Testis (tissue), 3 donors: Measurements from ENCODE around the gene GJA10. TPM values are rescaled to one million over a fixed set of nuclear protein-coding genes. Genes with fewer than 3 reads are reported as not detected.

Experiments
- DNase-seq: peaks from one replicate; pipeline ENCODE4 v3.0.0-alpha.2; 2019
- H3K27ac ChIP-seq, 2 donors: fragments of 200-600 bp; sonication (generic); one replicate each; pipeline ENCODE4 v1.5.1; 2019
- H3K27me3 ChIP-seq: fragments of 200-600 bp; sonication (generic); one replicate; pipeline ENCODE4 v1.5.1; 2019
- H3K36me3 ChIP-seq: fragments of 200-600 bp; sonication (generic); one replicate; pipeline ENCODE4 v1.5.1; 2017; ENCODE audit warnings: low read depth; ENCODE audit errors: missing control alignments
- H3K4me1 ChIP-seq: fragments of 200-600 bp; sonication (generic); one replicate; pipeline ENCODE4 v1.5.1; 2019
- H3K4me3 ChIP-seq, 2 donors: fragments of 200-600 bp; sonication (generic); one replicate each; pipeline ENCODE4 v1.5.1; 2017 to 2019
- H3K9me3 ChIP-seq: fragments of 200-600 bp; sonication (generic); one replicate; pipeline ENCODE4 v1.5.1; 2017
- POLR2A ChIP-seq: fragments of 450-650 bp; IDR thresholded peaks from one replicate; pipeline ENCODE4 v1.6.1; 2017; ENCODE audit warnings: antibody characterized with exemption, mild to moderate bottlenecking, moderate library complexity
- WGBS, 2 donors: methylation state at CpG; one replicate each; pipeline ENCODE4 v1.1.5; 2018; 5-methylcytosine and 5-hydroxymethylcytosine counted together
- intact Hi-C: fragments of 100-400 bp; cut with DNase I; formaldehyde crosslinking; loops from one replicate; pipeline ENCODE4 v1.15.1; 2023; ENCODE audit warnings: low total_unique reads
- polyA plus RNA-seq: library from polyadenylated mRNA; stranded (reverse); fragments of 350-450 nt; fragmentation: Illumina TruSeq; extraction: RNeasy Lipid Tissue Mini Kit (QIAGEN cat#74804); gene quantifications from one replicate; pipeline ENCODE4 v1.2.3, GENCODE V29; 2014; ENCODE audit warnings: low read depth, low replicate concordance; ENCODE audit not compliant: insufficient read depth
- total RNA-seq, 2 donors: library from RNA; depleted of rRNA; stranded (reverse); fragments of >200 nt; gene quantifications; one replicate each; pipeline ENCODE4 v1.2.3, GENCODE V29; 2016
- TF ChIP-seq, protein P1 (sequence below), 3 experiments: fragments of 450-650 bp in 2 of 3; fragments of 200-600 bp in 1 of 3; sonication (generic) in 1 of 3; IDR thresholded peaks; one replicate each; pipeline ENCODE4 v1.5.1; 2016 to 2019; ENCODE audit warnings: antibody characterized with exemption in 3 of 3, mild to moderate bottlenecking in 2 of 3, moderate library complexity in 1 of 3

Gene GJA10
- total and polyA plus RNA-seq, 3 donors from 2014 or later, result 0.19 TPM; not detected in 2

DNA sequence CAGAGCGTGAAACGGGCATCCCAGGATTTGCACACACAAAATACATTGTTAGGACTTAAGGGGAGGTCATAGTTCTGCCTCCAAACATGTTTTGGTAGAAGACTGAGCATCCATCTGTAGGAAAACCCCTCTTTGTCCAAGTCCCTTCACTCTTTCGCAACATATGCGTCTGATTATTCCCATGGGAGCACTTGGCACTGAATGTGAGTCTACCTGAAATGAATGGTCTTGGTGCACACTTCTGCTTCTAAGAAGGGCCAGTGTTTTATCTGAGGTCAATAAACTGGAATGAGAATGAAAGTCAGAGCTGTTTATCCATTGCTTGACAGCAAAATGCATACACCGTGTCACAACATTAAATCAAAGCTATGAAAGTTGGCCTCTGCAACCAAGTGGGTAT, 33.0 kb downstream of the GJA10 start:
- H3K36me3 ChIP-seq, result no peaks in the 10 kb centered on the region
- no peak for TF ChIP-seq POLR2A
- TF ChIP-seq, protein P1, sequence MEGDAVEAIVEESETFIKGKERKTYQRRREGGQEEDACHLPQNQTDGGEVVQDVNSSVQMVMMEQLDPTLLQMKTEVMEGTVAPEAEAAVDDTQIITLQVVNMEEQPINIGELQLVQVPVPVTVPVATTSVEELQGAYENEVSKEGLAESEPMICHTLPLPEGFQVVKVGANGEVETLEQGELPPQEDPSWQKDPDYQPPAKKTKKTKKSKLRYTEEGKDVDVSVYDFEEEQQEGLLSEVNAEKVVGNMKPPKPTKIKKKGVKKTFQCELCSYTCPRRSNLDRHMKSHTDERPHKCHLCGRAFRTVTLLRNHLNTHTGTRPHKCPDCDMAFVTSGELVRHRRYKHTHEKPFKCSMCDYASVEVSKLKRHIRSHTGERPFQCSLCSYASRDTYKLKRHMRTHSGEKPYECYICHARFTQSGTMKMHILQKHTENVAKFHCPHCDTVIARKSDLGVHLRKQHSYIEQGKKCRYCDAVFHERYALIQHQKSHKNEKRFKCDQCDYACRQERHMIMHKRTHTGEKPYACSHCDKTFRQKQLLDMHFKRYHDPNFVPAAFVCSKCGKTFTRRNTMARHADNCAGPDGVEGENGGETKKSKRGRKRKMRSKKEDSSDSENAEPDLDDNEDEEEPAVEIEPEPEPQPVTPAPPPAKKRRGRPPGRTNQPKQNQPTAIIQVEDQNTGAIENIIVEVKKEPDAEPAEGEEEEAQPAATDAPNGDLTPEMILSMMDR (IDR thresholded peaks at IDR 0.05), result no peak
- no peak for DNase-seq
- H3K4me3 ChIP-seq, result no peak overlapping the region
- no peak overlapping the region for H3K27ac ChIP-seq
- H3K27me3 ChIP-seq, result no peaks in the 10 kb centered on the region
- intact Hi-C loops, result no loop called here
- 94 to 95% methylated on average over 5 of the region's 5 CpGs for WGBS, 2 donors
- no peaks in the 10 kb centered on the region for H3K9me3 ChIP-seq
- H3K4me1 ChIP-seq, result no peaks in the 10 kb centered on the region

DNA sequence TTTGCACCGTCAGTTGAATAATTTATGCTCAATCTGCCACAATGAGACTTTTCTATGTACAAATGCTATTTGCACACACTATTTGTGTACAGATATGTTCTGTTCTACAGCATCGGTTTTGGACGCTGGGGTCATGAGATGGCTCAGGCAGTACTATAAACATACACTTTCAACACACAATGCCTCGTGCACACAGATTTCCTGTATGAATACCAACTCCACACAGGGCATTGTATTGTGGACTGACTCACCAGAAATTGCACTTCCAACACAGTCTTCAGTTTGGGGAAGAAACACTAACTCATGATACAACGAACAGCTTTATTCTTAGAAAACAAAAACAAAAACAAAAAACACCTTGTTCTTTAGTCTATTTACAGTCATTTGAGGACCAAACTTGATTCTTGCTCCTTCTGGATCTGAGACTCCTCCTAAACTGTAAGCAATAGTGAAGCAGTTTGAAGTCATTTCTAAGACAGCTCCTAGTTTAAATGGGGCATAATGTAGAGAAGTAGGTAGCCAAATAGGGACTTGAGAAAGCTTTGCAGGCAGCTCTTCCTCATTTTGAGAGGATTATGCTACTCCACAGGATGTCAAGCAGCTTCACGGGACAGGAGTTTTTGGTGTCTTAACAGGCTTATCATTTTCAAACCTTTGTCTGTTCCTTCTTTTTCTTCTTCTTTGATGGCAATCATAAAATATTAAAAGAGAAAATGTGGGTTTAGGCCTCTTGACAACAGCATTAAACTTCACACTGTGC, 33.7 kb downstream of the GJA10 start:
- WGBS, 2 donors, result 82 to 83% methylated on average over 6 of the region's 6 CpGs
- H3K9me3 ChIP-seq, result no peaks in the 10 kb centered on the region
- DNase-seq, result no peak
- H3K4me1 ChIP-seq, result no peaks in the 10 kb centered on the region
- no peak overlapping the region for H3K4me3 ChIP-seq
- TF ChIP-seq, protein P1 (IDR thresholded peaks at IDR 0.05), result no peak
- TF ChIP-seq POLR2A, result no peak
- no peaks in the 10 kb centered on the region for H3K36me3 ChIP-seq
- no peaks in the 10 kb centered on the region for H3K27me3 ChIP-seq
- H3K27ac ChIP-seq, result no peak overlapping the region
- intact Hi-C loops, result no loop called here

DNA sequence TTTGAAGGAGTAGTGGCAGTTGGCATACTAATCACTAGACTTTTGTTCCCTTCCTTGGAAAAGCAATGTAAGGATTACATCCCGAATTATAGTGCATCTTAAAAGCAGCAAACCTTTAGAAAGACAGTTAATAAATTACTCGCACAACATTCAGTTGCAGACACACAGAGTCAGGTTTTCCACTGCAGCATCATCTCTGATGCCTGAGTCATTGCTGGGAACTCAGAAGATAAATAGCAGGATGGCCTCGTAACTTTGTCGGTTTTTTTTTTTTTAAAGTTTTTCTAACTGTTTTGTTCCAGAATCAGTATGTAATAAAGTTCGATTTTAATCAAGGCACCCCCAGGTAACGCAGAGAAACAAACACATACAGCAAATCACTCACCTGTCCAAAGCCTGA, 34.3 kb downstream of the GJA10 start:
- intact Hi-C loops, result no loop called here
- H3K27ac ChIP-seq, result no peak overlapping the region
- no peak overlapping the region for H3K4me3 ChIP-seq
- H3K9me3 ChIP-seq, result no peaks in the 10 kb centered on the region
- WGBS, 2 donors, result 91% methylated on average over 6 of the region's 6 CpGs
- no peaks in the 10 kb centered on the region for H3K36me3 ChIP-seq
- no peak for TF ChIP-seq POLR2A
- TF ChIP-seq, protein P1 (IDR thresholded peaks at IDR 0.05), result no peak
- H3K27me3 ChIP-seq, result no peaks in the 10 kb centered on the region
- no peaks in the 10 kb centered on the region for H3K4me1 ChIP-seq
- no peak for DNase-seq

DNA sequence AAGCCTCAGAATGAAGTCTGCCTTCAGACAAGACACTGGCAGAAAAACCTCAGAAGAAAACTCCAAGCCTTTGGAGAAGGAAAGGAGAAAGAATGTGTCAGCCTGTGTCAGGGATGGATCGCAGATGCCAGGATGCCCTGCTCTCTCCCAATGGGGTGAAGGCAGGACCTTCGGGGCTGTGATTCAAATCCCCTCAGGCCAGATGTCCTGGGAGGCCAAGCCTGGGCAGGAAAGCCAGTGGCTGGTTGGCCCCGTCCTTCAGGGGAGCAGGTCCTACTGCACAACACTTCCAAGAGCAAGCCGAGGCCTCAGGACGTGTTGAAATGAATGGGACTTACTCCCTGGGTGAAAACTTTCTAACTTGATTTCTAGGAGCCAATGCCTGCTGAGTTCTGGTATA, 36.5 kb downstream of the GJA10 start:
- Histone ChIP-seq H3K4me3 (no peak overlapping the region), H3K27ac (no peak overlapping the region), H3K36me3 (no peaks in the 10 kb centered on the region), H3K4me1 (no peaks in the 10 kb centered on the region), H3K27me3 (no peaks in the 10 kb centered on the region), H3K9me3 (no peaks in the 10 kb centered on the region)
- 88 to 93% methylated on average over 5 of the region's 5 CpGs for WGBS, 2 donors
- no peak for TF ChIP-seq POLR2A
- TF ChIP-seq, protein P1 (IDR thresholded peaks at IDR 0.05), result no peak
- intact Hi-C loops, result no loop called here
- DNase-seq, result no peak

DNA sequence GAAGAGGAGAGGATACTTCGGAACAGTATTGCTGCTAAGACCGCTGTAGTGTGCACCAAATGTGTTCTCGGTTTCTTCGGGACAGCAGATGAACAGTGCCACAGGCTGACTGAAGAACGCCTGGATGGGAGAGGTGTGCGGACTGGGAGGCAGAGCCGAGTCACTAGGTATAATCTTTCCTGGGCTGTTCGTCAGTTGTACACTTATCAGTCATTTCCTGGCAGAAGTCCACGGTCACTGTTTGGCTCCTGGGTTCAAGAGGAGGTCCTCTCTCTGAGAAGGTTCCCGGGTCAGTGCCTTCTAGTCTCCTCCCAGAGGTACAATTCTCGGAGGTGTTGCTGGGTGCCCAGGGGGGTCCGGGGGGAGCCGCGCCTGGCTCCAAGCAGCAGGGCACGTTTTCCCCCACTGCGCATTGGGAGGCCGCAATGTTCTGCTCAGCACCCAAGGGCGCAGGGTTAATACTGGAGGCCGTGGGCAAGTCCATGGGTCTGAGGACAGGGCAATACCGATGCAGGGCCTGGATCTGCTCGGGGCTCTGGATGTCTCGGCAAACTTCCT, 38.1 kb downstream of the GJA10 start:
- WGBS, 2 donors, result 92% methylated on average over 10 to 22 of the region's 22 CpGs
- Histone ChIP-seq H3K4me3 (no peak overlapping the region), H3K27me3 (no peaks in the 10 kb centered on the region), H3K36me3 (no peaks in the 10 kb centered on the region), H3K9me3 (no peaks in the 10 kb centered on the region), H3K4me1 (no peaks in the 10 kb centered on the region), H3K27ac (no peak overlapping the region)
- intact Hi-C loops, result no loop called here
- DNase-seq, result no peak
- no peak for TF ChIP-seq POLR2A
- TF ChIP-seq, protein P1 (IDR thresholded peaks at IDR 0.05), result no peak
